Epithelial cell of proximal tubule (primary cell): ENCODE results near the gene OXNAD1. TPM values are rescaled to one million over a fixed set of nuclear protein-coding genes. Genes with fewer than 3 reads are reported as not detected.

Experiments used
- DNase-seq: peaks from one replicate; pipeline ENCODE4 v3.0.0-alpha.2; 2011; ENCODE audit warnings: low read depth
- H3K4me3 ChIP-seq: 2 replicates; pipeline ENCODE4 v1.5.1; 2011; ENCODE audit warnings: low read depth, mild to moderate bottlenecking, low read length
- CTCF ChIP-seq: conservative IDR thresholded peaks from 2 replicates; pipeline ENCODE4 v1.5.1; 2012; ENCODE audit warnings: low read depth, mild to moderate bottlenecking, low read length
- total RNA-seq: library from RNA; depleted of rRNA; stranded (reverse); fragments of >200 nt; gene quantifications from 2 replicates; pipeline ENCODE4 v1.2.3, GENCODE V29; 2015

Gene OXNAD1
- total RNA-seq, 1 donor from 2014 or later: 14.2 TPM

GRCh38 chr3:16284633-16285032, 19.6 kb downstream of the OXNAD1 start:
- H3K4me3 ChIP-seq: no peak overlapping the region
- no peak for TF ChIP-seq CTCF
- DNase-seq: no peak

GRCh38 chr3:16286161-16286560, 21.1 kb downstream of the OXNAD1 start:
- no peak overlapping the region for H3K4me3 ChIP-seq
- TF ChIP-seq CTCF: no peak
- no peak for DNase-seq

- TF ChIP-seq CTCF: no peak
- no peak overlapping the region for H3K4me3 ChIP-seq
- DNase-seq: no peak
Observed at GRCh38 chr3:16286751-16287543, 21.9 kb downstream of the OXNAD1 start.

- H3K4me3 ChIP-seq: no peak overlapping the region
- no peak for TF ChIP-seq CTCF
- DNase-seq: no peak
Observed at GRCh38 chr3:16288664-16289063, 23.7 kb downstream of the OXNAD1 start.

GRCh38 chr3:16289144-16289889, 24.3 kb downstream of the OXNAD1 start:
- DNase-seq: no peak
- no peak overlapping the region for H3K4me3 ChIP-seq
- no peak for TF ChIP-seq CTCF

- TF ChIP-seq CTCF: peak; percentile 85
- DNase-seq: no peak
- no peak overlapping the region for H3K4me3 ChIP-seq
Observed at GRCh38 chr3:16290007-16290826, 25.2 kb downstream of the OXNAD1 start.
